Measurements from ENCODE around the gene IGSF8.
"Not testable (repeated sequence)": the region's sequence is repeated elsewhere in the genome, so short reads cannot be mapped to it uniquely, and the experiment has no call there.

Gene IGSF8

GRCh38 chr1:160069460-160070231 is 28.8 kb downstream of the IGSF8 start, which contains the start of gene KCNJ10:
TSS of gene KCNJ10 (minus strand) at chr1:160070160. CDS start at chr1:160042532, 27,628 bp downstream.
- in situ Hi-C loops (cut with MboI; ENCODE audit: low sequenced_read_pairs) = no loop called here

- in situ Hi-C loops (cut with MboI; ENCODE audit: low sequenced_read_pairs) = no loop called here
Measured at GRCh38 chr1:160068225-160068624, 30.2 kb downstream of the IGSF8 start.

- in situ Hi-C loops (cut with MboI; ENCODE audit: low sequenced_read_pairs) = no loop called here
Measured at GRCh38 chr1:160066829-160067745, 31.3 kb downstream of the IGSF8 start.

- in situ Hi-C loops (cut with MboI; ENCODE audit: low sequenced_read_pairs) = no loop called here
Measured at GRCh38 chr1:160064746-160065145, 33.7 kb downstream of the IGSF8 start.

GRCh38 chr1:160064164-160064563 is 34.3 kb downstream of the IGSF8 start:
- in situ Hi-C loops (cut with MboI; ENCODE audit: low sequenced_read_pairs) = no loop called here

GRCh38 chr1:160063176-160063575 is 35.2 kb downstream of the IGSF8 start:
- in situ Hi-C loops (cut with MboI; ENCODE audit: low sequenced_read_pairs) = no loop called here

- in situ Hi-C loops (cut with MboI; ENCODE audit: low sequenced_read_pairs) = no loop called here
Measured at GRCh38 chr1:160062230-160062532, 36.2 kb downstream of the IGSF8 start.

GRCh38 chr1:160061369-160062229 is 36.8 kb downstream of the IGSF8 start:
- in situ Hi-C loops (cut with MboI; ENCODE audit: low sequenced_read_pairs) = no loop called here

- in situ Hi-C loops (cut with MboI; ENCODE audit: low sequenced_read_pairs) = no loop called here
Measured at GRCh38 chr1:160058087-160058486, 40.3 kb downstream of the IGSF8 start.

GRCh38 chr1:160056648-160057169 is 41.7 kb downstream of the IGSF8 start:
- in situ Hi-C loops (cut with MboI; ENCODE audit: low sequenced_read_pairs) = no loop called here

- in situ Hi-C loops (cut with MboI; ENCODE audit: low sequenced_read_pairs) = no loop called here
Measured at GRCh38 chr1:160053548-160054365, 44.7 kb downstream of the IGSF8 start.

GRCh38 chr1:160052936-160053335 is 45.5 kb downstream of the IGSF8 start:
- in situ Hi-C loops (cut with MboI; ENCODE audit: low sequenced_read_pairs) = no loop called here

GRCh38 chr1:160050619-160051018 is 47.8 kb downstream of the IGSF8 start:
- in situ Hi-C loops (cut with MboI; ENCODE audit: low sequenced_read_pairs) = no loop called here

GRCh38 chr1:160050182-160050581 is 48.2 kb downstream of the IGSF8 start:
- in situ Hi-C loops (cut with MboI; ENCODE audit: low sequenced_read_pairs) = not testable (repeated sequence)

GRCh38 chr1:160049101-160049500 is 49.3 kb downstream of the IGSF8 start:
- in situ Hi-C loops (cut with MboI; ENCODE audit: low sequenced_read_pairs) = no loop called here

- in situ Hi-C loops (cut with MboI; ENCODE audit: low sequenced_read_pairs) = no loop called here
Measured at GRCh38 chr1:160048335-160048734, 50.1 kb downstream of the IGSF8 start.

- in situ Hi-C loops (cut with MboI; ENCODE audit: low sequenced_read_pairs) = no loop called here
Measured at GRCh38 chr1:160047111-160047991, 51.1 kb downstream of the IGSF8 start.

GRCh38 chr1:160046494-160047110 is 51.8 kb downstream of the IGSF8 start:
- in situ Hi-C loops (cut with MboI; ENCODE audit: low sequenced_read_pairs) = no loop called here

- in situ Hi-C loops (cut with MboI; ENCODE audit: low sequenced_read_pairs) = no loop called here
Measured at GRCh38 chr1:160045653-160046052, 52.8 kb downstream of the IGSF8 start.
